BJ (cell line): Measurements from ENCODE around the gene MTHFD1. TPM values are rescaled to one million over a fixed set of nuclear protein-coding genes. Genes with fewer than 3 reads are reported as not detected.

ENCODE experiments used
- CTCF ChIA-PET: fragments of 350-600 bp; formaldehyde crosslinking; extraction: SDS; loops from one replicate; lab custom pipeline; 2021; ENCODE audit warnings: antibody characterized with exemption, inconsistent platforms; lab: Yijun Ruan, JAX
- POLR2A ChIA-PET: fragments of 300-600 bp; sonication (Branson Sonifier 250); formaldehyde crosslinking; extraction: SDS; loops from one replicate; lab custom pipeline; 2021; ENCODE audit warnings: antibody characterized with exemption; lab: Charles Lee
- DNase-seq: peaks from one replicate; pipeline ENCODE4 v3.0.0-alpha.2; 2011; ENCODE audit warnings: low read depth
- H3K27me3 ChIP-seq: 2 replicates; pipeline ENCODE4 v1.6.0; 2011; ENCODE audit warnings: low read length; ENCODE audit not compliant: control insufficient read depth, insufficient read depth
- H3K36me3 ChIP-seq: 2 replicates; pipeline ENCODE4 v1.5.1; 2011; ENCODE audit warnings: low read length; ENCODE audit not compliant: control insufficient read depth, insufficient read depth
- H3K4me3 ChIP-seq: 2 replicates; pipeline ENCODE4 v1.5.1; 2011; ENCODE audit warnings: low read depth, mild to moderate bottlenecking, control low read depth, low read length
- polyA plus RNA-seq: library from polyadenylated mRNA; depleted of rRNA; stranded (reverse); fragments of >200 nt; gene quantifications from 2 replicates; pipeline ENCODE4 v1.2.3, GENCODE V29; 2011
- TF ChIP-seq, protein P1 (sequence below): IDR thresholded peaks from 2 replicates; pipeline ENCODE4 v1.5.1; 2011; ENCODE audit warnings: low read depth, mild to moderate bottlenecking, control low read depth, inconsistent platforms, low read length, moderate library complexity; ENCODE audit not compliant: insufficient read depth

The MTHFD1 gene
- polyA plus RNA-seq, 1 experiment: 30.9 TPM

DNA sequence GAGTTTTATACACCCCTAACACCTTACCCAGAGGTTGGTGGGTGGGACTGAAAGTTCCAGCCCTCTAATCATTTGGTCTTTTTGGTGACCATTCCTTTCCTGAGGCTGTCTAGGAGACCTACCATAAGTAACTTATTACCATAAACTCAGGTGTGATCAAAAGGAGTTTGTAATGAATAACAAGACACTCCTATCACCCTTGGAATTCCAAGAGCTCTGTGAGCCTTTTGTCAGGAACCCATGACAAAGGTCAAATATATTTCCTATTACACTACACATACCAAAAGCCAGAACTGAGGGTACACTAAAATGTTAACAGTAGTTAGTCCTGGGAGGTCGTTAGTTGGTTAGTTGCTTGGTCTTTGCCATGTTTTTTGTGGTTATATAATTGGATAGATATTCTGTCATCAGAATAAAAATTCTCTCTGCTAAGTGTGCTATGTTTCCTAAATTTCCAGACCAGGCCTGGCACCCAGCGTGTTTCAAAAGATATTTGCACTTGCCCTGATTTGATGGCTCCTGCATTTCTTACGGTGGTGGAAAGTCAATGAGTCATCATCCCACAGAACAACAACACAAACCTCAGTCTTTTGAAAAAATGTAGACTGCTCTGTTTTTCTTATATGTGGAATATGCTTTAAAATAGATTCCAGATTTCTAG lies 50.2 kb downstream of the MTHFD1 start:
- peak; percentile 59 for DNase-seq
- no peak overlapping the region for H3K4me3 ChIP-seq
- CTCF ChIA-PET: interaction anchor here (0.8 to 4.1 kb wide), 3 partner anchors 9 to 326 kb away, joined by 3 to 22 read pairs (median 4); no protein-coding TSS in a partner anchor
- H3K36me3 ChIP-seq: no peaks in the 10 kb centered on the region; the same call in 1 of the 2 replicates
- H3K27me3 ChIP-seq: no peaks in the 10 kb centered on the region
- TF ChIP-seq, protein P1, sequence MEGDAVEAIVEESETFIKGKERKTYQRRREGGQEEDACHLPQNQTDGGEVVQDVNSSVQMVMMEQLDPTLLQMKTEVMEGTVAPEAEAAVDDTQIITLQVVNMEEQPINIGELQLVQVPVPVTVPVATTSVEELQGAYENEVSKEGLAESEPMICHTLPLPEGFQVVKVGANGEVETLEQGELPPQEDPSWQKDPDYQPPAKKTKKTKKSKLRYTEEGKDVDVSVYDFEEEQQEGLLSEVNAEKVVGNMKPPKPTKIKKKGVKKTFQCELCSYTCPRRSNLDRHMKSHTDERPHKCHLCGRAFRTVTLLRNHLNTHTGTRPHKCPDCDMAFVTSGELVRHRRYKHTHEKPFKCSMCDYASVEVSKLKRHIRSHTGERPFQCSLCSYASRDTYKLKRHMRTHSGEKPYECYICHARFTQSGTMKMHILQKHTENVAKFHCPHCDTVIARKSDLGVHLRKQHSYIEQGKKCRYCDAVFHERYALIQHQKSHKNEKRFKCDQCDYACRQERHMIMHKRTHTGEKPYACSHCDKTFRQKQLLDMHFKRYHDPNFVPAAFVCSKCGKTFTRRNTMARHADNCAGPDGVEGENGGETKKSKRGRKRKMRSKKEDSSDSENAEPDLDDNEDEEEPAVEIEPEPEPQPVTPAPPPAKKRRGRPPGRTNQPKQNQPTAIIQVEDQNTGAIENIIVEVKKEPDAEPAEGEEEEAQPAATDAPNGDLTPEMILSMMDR: no peak
- POLR2A ChIA-PET: no interaction called here

DNA sequence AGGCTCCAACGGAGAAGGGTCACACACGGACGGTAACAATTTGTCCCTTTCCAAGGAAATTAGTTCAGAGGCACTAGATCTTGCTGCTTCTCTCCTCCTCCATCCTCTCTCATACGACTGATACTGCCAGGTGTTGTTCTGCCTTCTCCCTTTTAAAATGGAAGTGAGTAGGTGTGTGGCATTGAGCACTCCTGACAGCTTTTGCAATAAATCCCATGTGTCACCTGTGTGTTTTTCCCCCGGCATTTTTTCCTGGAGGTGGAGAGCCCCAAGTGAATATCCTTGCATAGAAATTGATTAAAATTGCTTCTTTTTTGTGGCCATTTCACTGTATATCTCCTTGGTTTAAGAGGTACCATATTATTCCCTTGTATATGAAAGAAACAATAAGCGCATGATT lies 51.0 kb downstream of the MTHFD1 start:
- TF ChIP-seq, protein P1: no peak
- Histone ChIP-seq H3K27me3 (no peaks in the 10 kb centered on the region), H3K36me3 (peaks cover 2% of the 10 kb centered on the region), H3K4me3 (no peak overlapping the region)
- no peak for DNase-seq
- ChIA-PET CTCF (interaction anchor here (0.6 to 4.1 kb wide), 2 partner anchors 10 to 14 kb away, joined by 3 to 22 read pairs; no protein-coding TSS in a partner anchor), POLR2A (no interaction called here)

- ChIA-PET CTCF (interaction anchor here (1.0 to 4.1 kb wide), 3 partner anchors 11 to 38 kb away, joined by 4 to 22 read pairs (median 5); no protein-coding TSS in a partner anchor), POLR2A (interaction anchor here (0.6 kb wide), 1 partner anchor 10 kb away, joined by 3 read pairs; no protein-coding TSS in a partner anchor)
- DNase-seq: no peak
- Histone ChIP-seq H3K4me3 (no peak overlapping the region), H3K36me3 (peaks cover 3% of the 10 kb centered on the region), H3K27me3 (no peaks in the 10 kb centered on the region)
- TF ChIP-seq, protein P1: no peak
Measured at GRCh38 chr14:64440494-64440893, 52.3 kb downstream of the MTHFD1 start.

- Histone ChIP-seq H3K4me3 (no peak overlapping the region), H3K27me3 (no peaks in the 10 kb centered on the region), H3K36me3 (peaks cover 3% of the 10 kb centered on the region)
- POLR2A ChIA-PET: no interaction called here
- TF ChIP-seq, protein P1: no peak
- DNase-seq: no peak
- CTCF ChIA-PET: interaction anchor here (0.7 to 1.6 kb wide), 2 partner anchors 12 to 18 kb away, joined by 3 to 5 read pairs; no protein-coding TSS in a partner anchor
Measured at GRCh38 chr14:64442300-64442988, 54.3 kb downstream of the MTHFD1 start.

GRCh38 chr14:64444140-64444539 lies 56.0 kb downstream of the MTHFD1 start:
- no peak overlapping the region for H3K4me3 ChIP-seq
- TF ChIP-seq, protein P1: no peak
- H3K36me3 ChIP-seq: peaks cover 3% of the 10 kb centered on the region
- ChIA-PET POLR2A (no interaction called here), CTCF (interaction anchor here (0.7 to 1.6 kb wide), 2 partner anchors 14 to 57 kb away, joined by 3 to 5 read pairs; no protein-coding TSS in a partner anchor)
- H3K27me3 ChIP-seq: no peaks in the 10 kb centered on the region
- DNase-seq: no peak
